Measurements from ENCODE around the gene ASPHD1. TPM values are rescaled to one million over a fixed set of nuclear protein-coding genes. Genes with fewer than 3 reads are reported as not detected.

Gene ASPHD1
- total RNA-seq, 8 experiments from 2014 or later: 8.9 to 30.8 (median 16.9) TPM

DNA sequence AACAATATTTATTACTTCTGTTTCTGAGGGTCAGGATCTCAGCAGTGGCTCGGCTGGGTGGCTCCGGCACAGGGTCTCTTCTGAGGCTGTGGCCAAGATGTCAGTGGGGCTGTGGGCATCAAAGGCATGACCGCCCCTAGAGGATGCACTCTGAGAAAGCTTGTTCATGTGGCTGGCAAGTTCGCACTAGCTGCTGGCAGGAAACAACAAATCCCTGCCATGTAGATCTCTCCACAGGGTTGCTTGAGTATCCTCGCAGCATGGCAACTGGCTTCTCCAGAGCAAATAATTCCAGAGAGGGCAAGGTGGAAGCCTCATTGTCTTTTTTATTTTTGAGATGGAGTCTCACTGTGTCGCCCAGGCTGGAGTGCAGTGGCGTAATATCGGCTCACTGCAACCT is 13.2 kb downstream of the ASPHD1 start:
- WGBS, 10 experiments: 80 to 100% (median 92%) methylated on average over 1 to 7 of the region's 8 CpGs; no CpG with 5 or more reads in 4 of the 10 experiments
- no peak for ATAC-seq (replicated peaks in 6 of 8)

DNA sequence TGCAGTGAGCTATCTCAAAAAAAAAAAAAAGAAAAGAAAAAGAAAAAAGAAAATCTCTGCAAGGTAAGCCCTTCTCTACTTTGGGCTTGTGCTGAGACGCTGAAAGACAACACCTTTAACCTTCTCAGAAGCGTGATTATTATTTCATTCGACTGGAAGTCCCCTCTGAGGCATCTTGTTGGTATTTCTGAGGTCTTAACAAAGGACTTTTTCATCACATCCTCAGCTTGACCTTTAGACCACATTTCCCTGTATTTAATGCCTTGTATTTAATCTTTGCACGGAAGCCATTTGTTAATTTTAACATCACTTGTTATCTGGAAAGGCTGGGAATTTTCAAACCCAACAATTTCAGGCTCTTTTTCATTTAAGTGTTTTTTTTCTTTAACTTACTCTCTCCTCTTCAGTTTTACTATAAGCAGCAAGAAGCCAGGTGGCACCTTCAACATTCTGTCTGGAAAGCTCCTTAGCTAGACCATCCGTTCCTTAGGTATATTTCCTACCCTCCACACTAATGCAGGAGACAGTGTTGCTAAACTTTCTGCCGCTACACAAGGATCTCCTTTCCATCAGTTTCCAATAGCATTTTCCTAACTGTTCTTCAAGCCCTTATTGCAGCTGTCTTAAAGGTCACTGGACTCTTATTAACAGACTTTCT is 15.4 kb downstream of the ASPHD1 start:
- 83 to 100% (median 94%) methylated on average over 2 to 6 of the region's 6 CpGs for WGBS, 10 experiments
- no peak overlapping the region for H3K27ac ChIP-seq

More for the DNA sequence above, 13.2 kb downstream of the ASPHD1 start:
- Histone ChIP-seq H3K4me3 (no peak overlapping the region), H3K4me1 (replicated peaks in 1 of 2) (no peaks in the 10 kb centered on the region), H3K27ac (no peak overlapping the region)
- in situ Hi-C loops (cut with MboI; ENCODE audit: low pct_unique_long_range_greater_than_20kb in 2 of 9, low sequenced_read_pairs in 9 of 9, unreplicated experiment in 9 of 9): loop anchor here in 1 of 9 experiments (25.0 kb wide), 1 partner anchor 101 kb away; the partner anchor contains the start of genes MAZ, MVP, PAGR1 and PRRT2

DNA sequence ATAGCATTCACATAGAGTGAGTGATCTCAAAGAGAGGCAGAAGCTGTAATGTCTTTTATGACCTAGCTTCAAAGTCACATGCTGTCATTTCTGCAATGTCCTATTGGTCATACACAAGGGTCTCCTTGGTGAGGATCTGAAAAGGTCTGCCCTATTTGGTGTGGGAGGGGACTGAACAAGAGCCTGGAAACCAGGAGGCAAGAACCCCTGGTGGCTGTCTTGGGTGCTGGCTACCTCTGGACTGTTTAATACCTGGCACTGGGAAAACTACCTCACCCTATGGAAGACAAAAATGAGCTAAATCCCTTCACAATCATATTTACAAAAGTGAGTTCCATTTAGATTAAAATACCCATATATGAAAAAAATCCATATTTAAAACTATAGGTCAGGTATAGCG is 16.7 kb downstream of the ASPHD1 start:
- Histone ChIP-seq H3K27ac (no peak overlapping the region), H3K4me3 (no peak overlapping the region), H3K4me1 (replicated peaks in 1 of 2) (peaks cover 0 to 3% of the 10 kb centered on the region in 2 donors)
- in situ Hi-C loops (cut with MboI; ENCODE audit: low pct_unique_long_range_greater_than_20kb in 2 of 9, low sequenced_read_pairs in 9 of 9, unreplicated experiment in 9 of 9): loop anchor here in 1 of 9 experiments (25.0 kb wide), 1 partner anchor 105 kb away; the partner anchor contains the start of genes MAZ, MVP, PAGR1 and PRRT2
- ATAC-seq (replicated peaks in 6 of 8): no peak
- 71 to 100% (median 100%) methylated on average over 1 of the region's 1 CpG; no CpG with 5 or more reads in 6 of the 10 experiments for WGBS, 10 experiments

More for the DNA sequence above, 15.4 kb downstream of the ASPHD1 start:
- ATAC-seq (replicated peaks in 6 of 8): no peak
- H3K4me1 ChIP-seq (replicated peaks in 1 of 2): no peaks in the 10 kb centered on the region
- H3K4me3 ChIP-seq: no peak overlapping the region
- in situ Hi-C loops (cut with MboI; ENCODE audit: low pct_unique_long_range_greater_than_20kb in 2 of 9, low sequenced_read_pairs in 9 of 9, unreplicated experiment in 9 of 9): loop anchor here in 1 of 9 experiments (25.0 kb wide), 1 partner anchor 103 kb away; the partner anchor contains the start of genes MAZ, MVP, PAGR1 and PRRT2

DNA sequence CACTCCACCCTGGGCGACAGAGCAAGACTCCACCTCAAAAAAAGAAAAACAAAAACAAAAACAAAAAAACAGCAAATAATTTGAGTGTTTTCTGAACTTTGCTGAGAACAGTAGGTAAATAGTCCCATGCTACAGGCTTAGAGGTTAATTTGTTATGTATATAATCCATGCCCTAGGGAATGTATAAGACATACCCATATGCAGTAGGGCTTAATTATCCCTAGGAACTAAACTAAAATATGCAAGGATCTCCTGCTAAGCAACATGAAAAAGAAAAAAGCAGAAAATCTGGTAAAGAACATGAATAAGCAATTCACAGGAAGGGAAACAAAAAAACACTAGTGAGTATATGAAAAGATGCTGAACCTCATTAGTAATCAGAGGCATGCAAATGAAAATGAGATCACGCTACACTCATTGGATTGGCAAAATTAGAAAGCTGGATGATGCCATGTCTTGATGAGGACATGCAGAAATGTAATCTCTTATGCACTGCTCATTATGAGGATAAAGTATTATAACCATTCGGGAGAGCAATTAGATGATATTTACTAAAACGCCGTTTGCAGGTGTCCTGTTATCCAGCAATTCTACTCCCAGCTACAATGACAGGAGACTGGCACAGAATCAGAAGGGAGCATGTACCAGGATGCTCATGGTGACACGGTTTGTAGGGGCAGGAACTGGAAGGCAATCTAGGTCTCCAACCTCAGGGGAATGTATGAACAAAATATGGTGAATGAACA is 20.2 kb downstream of the ASPHD1 start:
- ATAC-seq (replicated peaks in 6 of 8): peak in 4 of 8 experiments; percentile 34 to 89 (median 84)
- H3K27ac ChIP-seq: no peak overlapping the region
- WGBS, 10 experiments: 0 to 100% (median 78%) methylated on average over 1 to 6 of the region's 6 CpGs
- no peak overlapping the region for H3K4me3 ChIP-seq
- in situ Hi-C loops (cut with MboI; ENCODE audit: low pct_unique_long_range_greater_than_20kb in 2 of 9, low sequenced_read_pairs in 9 of 9, unreplicated experiment in 9 of 9): loop anchor here in 1 of 9 experiments (25.0 kb wide), 1 partner anchor 108 kb away; the partner anchor contains the start of genes MAZ, MVP, PAGR1 and PRRT2
- H3K4me1 ChIP-seq (replicated peaks in 1 of 2): peaks cover 6 to 10% of the 10 kb centered on the region in 2 donors

DNA sequence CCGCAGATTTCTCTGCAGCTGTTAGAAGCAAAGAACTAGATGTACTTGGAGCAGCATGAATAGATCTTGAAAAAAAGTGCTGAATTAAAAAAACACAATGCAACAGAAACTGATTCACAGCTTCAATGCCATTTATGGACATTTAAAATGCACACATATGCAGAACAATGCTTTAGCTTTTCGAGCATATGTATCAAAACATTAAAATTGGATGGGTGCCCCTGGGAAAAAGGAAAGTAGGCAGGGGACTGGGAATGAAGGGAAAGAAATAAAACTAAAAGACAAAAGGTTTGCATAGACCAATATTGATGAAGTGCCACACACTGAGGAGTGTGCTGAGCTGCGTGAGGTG is 20.7 kb downstream of the ASPHD1 start:
- no peak overlapping the region for H3K4me3 ChIP-seq
- in situ Hi-C loops (cut with MboI; ENCODE audit: low pct_unique_long_range_greater_than_20kb in 2 of 9, low sequenced_read_pairs in 9 of 9, unreplicated experiment in 9 of 9): loop anchor here in 1 of 9 experiments (25.0 kb wide), 1 partner anchor 109 kb away; the partner anchor contains the start of genes MAZ, MVP, PAGR1 and PRRT2

DNA sequence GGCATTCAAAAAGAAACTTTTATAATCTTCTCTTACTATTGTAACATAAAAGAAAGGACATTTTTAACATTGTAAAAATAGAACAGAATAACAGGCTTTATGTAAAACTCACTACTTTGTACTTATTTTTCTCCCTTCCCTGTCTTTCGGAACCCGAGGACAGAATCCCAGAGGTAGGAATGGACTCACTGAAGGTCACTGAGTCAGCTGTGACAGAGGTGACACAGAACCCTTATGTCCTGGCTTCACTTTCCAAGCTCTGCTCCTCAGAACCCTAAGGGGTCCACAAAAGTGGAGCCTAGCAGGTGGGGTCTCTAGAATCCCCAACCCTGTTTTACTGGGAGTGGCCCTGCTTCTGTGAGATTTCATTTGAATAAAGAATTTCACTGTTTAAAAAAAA is 22.0 kb downstream of the ASPHD1 start:
- WGBS, 10 experiments: 62 to 100% (median 92%) methylated on average over 1 to 2 of the region's 2 CpGs; no CpG with 5 or more reads in 5 of the 10 experiments
- in situ Hi-C loops (cut with MboI; ENCODE audit: low pct_unique_long_range_greater_than_20kb in 2 of 9, low sequenced_read_pairs in 9 of 9, unreplicated experiment in 9 of 9): loop anchor here in 1 of 9 experiments (25.0 kb wide), 1 partner anchor 110 kb away; the partner anchor contains the start of genes MAZ, MVP, PAGR1 and PRRT2
- Histone ChIP-seq H3K4me3 (no peak overlapping the region), H3K27ac (no peak overlapping the region), H3K4me1 (replicated peaks in 1 of 2) (peaks cover 9 to 14% of the 10 kb centered on the region in 2 donors)
- ATAC-seq (replicated peaks in 6 of 8): no peak

More for the DNA sequence above, 20.7 kb downstream of the ASPHD1 start:
- no peak for ATAC-seq (replicated peaks in 6 of 8)
- Histone ChIP-seq H3K27ac (no peak overlapping the region), H3K4me1 (replicated peaks in 1 of 2) (peaks cover 6 to 10% of the 10 kb centered on the region in 2 donors)
- WGBS, 10 experiments: 0 to 100% (median 74%) methylated on average over 1 to 3 of the region's 3 CpGs

DNA sequence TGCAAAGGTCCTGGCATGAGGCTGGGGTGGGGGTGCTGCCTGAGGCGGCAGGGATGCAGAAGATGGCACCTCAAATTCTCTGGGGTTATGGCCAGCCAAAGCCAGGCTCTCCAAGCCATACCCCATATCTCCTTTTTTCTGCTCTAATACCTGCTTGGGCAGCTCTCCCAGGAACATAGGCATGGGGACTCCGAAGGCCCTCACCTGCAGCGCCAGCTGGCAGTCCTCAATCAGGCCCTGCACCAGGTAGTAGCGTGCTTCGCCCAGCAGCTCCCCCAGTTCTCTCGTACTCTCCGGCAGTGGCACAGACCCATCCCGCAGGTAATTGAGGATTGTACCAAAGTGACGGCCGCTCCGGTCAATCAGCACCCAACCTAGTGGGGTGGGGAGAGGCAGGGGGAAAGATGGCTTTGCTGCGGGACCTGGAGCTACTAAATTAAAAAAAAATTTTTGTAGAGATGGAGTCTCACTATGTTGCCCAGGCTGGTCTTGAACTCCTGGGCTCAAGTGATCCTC is 22.8 kb downstream of the ASPHD1 start:
- Histone ChIP-seq H3K4me1 (replicated peaks in 1 of 2) (peaks cover 16 to 21% of the 10 kb centered on the region in 2 donors), H3K4me3 (no peak overlapping the region), H3K27ac (no peak overlapping the region)
- in situ Hi-C loops (cut with MboI; ENCODE audit: low pct_unique_long_range_greater_than_20kb in 2 of 9, low sequenced_read_pairs in 9 of 9, unreplicated experiment in 9 of 9): loop anchor here in 1 of 9 experiments (25.0 kb wide), 1 partner anchor 111 kb away; the partner anchor contains the start of genes MAZ, MVP, PAGR1 and PRRT2
- 97 to 100% (median 100%) methylated on average over 2 to 8 of the region's 12 CpGs; no CpG with 5 or more reads in 5 of the 10 experiments for WGBS, 10 experiments
- no peak for ATAC-seq (replicated peaks in 6 of 8)

DNA sequence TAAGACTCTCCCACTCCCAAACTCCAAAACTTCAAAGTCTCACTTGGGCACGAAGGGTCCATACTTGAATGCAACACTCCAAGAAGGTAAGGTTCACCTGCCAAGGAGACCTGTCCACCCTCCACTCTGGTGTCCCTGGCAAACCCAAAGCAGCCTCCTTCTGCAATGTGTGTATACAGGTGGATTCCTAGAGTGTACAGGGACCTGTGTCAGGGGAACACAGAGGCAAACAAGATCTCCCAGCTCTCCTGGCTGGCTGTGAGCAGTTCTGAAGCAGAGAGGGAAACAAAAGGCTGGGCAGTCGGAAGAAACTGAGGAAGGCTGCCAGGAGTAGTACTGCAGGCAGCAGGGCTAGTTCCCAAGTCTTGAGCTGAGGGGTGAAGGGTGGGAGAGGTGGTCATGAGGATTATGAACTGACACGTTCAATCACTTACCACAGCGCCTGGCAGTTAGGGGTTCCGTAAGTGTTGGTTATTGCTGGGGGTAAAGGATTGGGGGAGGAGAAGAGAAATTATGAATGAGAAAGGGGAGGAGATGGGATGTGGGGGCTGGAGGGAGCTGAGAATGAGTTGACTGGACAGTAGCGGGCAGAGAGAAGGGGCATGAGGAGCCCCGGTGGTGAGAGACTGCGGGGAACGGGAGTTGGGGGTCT is 24.9 kb downstream of the ASPHD1 start:
- in situ Hi-C loops (cut with MboI; ENCODE audit: low pct_unique_long_range_greater_than_20kb in 2 of 9, low sequenced_read_pairs in 9 of 9, unreplicated experiment in 9 of 9): no loop called here
- 0 to 20% (median 11%) methylated on average over 1 to 4 of the region's 9 CpGs; no CpG with 5 or more reads in 3 of the 10 experiments for WGBS, 10 experiments
- Histone ChIP-seq H3K4me3 (peak overlapping the region; percentile 63 to 92 (median 74)), H3K27ac (peak overlapping the region in 1 of 2 donors; percentile 66), H3K4me1 (replicated peaks in 1 of 2) (peaks cover 17 to 24% of the 10 kb centered on the region in 2 donors)
- ATAC-seq (replicated peaks in 6 of 8): no peak

DNA sequence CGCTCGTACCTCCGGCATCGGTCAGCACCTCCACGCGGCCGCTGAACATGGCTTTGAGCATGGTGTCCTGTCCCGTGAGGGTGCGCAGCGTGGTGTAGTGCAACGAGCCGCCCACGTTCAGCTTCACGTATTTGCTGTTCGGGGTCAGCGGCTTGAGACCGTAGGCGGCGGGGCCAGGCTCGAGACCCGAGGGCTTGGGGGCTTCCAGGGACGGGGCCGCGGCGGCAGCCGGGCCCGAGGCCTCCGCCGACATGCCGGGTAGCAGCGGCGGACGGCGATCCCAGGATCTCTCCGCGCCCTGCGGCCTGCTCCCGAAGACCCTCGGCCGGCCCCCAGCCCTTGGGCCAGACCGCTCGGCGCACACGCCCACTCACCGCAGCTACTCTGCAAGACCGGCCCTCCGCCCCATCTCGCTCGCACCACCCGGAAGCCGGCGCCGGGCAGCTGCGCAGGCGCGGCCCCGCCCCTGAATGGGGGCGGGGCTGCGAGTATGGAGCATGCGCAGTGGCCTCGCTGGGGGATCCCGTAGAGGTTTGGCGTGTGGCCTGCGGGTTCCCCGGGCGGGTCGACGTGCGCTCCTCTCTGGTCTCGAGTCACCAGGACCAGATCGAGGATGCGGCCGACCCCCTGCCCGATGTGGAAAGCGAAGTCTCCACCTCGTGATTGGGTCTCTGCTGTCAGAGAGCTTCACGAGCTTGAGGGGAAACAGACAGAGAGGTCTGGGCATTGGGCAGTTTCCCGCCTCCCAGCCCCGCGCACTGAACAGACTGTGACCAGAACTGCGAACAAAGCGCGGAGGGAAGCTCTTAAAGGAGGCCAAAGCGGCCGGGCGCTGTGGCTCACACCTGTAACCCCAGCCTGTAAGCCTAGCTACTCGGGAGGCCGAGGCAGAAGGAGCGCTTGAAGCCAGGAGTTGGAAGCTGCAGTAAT is 25.8 kb downstream of the ASPHD1 start, which contains the start of gene KCTD13:
TSS of gene KCTD13 (minus strand) at position 446 of the 930 bp plus-strand sequence. CDS start at position 253, 193 bp downstream.
- Histone ChIP-seq H3K4me1 (replicated peaks in 1 of 2) (peaks cover 17 to 23% of the 10 kb centered on the region in 2 donors), H3K4me3 (peak within 1 kb of the TSS; percentile 63 to 92 (median 74)), H3K27ac (peak within 1 kb of the TSS; percentile 74 to 80)
- peak; percentile 87 to 95 (median 94) for ATAC-seq (replicated peaks in 6 of 8)
- in situ Hi-C loops (cut with MboI; ENCODE audit: low pct_unique_long_range_greater_than_20kb in 2 of 9, low sequenced_read_pairs in 9 of 9, unreplicated experiment in 9 of 9): no loop called here
- 0 to 27% (median 4%) methylated on average over 2 to 21 of the region's 89 CpGs; no CpG with 5 or more reads in 6 of the 10 experiments for WGBS, 10 experiments

DNA sequence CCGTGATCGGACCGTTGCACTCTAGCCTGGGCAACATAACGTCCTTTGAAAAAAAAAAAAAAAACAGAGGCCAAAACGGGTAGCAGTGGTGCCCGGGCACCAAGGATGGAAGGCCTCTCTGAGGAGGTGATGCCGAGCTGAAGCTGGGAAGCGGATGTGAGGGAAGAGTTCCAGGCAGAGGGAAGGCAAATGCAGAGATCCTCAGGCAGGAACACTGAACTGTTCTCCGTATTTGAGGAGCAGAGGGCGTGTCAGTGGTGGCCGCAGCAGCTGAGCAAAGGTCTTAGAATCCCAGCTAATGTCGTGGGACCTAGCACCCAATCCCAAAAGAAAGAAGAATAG is 26.4 kb downstream of the ASPHD1 start:
- ATAC-seq (replicated peaks in 6 of 8): peak; percentile 11 to 31 (median 24)
- 0 to 13% (median 4%) methylated on average over 1 to 8 of the region's 12 CpGs; no CpG with 5 or more reads in 3 of the 10 experiments for WGBS, 10 experiments
- Histone ChIP-seq H3K4me1 (replicated peaks in 1 of 2) (peaks cover 17 to 21% of the 10 kb centered on the region in 2 donors), H3K27ac (peak overlapping the region; percentile 74 to 80), H3K4me3 (peak overlapping the region; percentile 63 to 92 (median 74))
- in situ Hi-C loops (cut with MboI; ENCODE audit: low pct_unique_long_range_greater_than_20kb in 2 of 9, low sequenced_read_pairs in 9 of 9, unreplicated experiment in 9 of 9): no loop called here

DNA sequence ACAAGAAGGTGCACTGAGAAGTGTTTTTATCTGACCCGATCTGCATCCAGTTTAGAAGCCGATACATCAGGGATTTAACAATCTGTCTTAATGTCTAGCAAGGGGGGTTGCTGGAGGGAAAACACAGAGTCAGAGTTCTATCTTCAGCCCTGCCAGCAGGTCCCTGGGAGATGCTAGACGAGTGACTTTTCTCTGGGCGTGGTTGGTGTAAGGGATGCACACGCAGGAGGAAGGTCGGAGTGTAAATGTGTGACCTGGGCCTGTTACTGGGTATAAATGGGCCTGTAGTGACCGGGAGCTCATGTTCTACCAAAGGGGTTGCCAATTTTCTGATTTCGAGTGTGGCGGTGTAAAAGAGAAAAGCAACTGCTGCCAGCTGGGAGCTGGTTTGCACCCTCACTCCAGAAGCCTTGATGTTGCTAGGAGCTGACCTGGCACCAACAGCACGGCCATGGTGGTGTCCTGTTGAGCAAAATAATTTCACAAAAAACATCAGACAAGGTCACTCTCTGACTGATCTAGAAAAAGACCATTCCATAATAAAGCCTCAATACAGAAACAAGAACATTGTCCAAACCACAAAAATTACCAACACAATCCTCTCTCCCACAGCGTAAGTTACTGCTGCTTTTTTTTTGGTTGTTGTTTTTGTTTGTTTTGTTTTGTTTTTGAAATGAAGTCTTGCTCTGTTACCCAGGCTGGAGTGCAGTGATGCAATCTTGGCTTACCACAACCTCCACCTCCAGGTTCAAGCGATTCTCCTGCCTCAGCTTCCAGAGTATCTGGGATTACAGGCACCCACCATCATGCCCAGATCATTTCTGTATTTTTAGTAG is 27.0 kb downstream of the ASPHD1 start:
- WGBS, 10 experiments: 34 to 90% (median 53%) methylated on average over 1 to 10 of the region's 12 CpGs
- ATAC-seq (replicated peaks in 6 of 8): no peak
- peak overlapping the region; percentile 74 to 80 for H3K27ac ChIP-seq
- in situ Hi-C loops (cut with MboI; ENCODE audit: low pct_unique_long_range_greater_than_20kb in 2 of 9, low sequenced_read_pairs in 9 of 9, unreplicated experiment in 9 of 9): no loop called here
- H3K4me3 ChIP-seq: peak overlapping the region; percentile 63 to 92 (median 74)
- H3K4me1 ChIP-seq (replicated peaks in 1 of 2): peaks cover 17 to 21% of the 10 kb centered on the region in 2 donors
